ENCODE data around the gene P3R3URF. TPM values are rescaled to one million over a fixed set of nuclear protein-coding genes. Genes with fewer than 3 reads are reported as not detected.

The P3R3URF gene
- not detected in 2 replicates for total RNA-seq

GRCh38 chr1:46176211-46176865 is at the start of gene P3R3URF:
Gene P3R3URF (minus strand): TSS chr1:46176488. CDS start chr1:46176471, 17 bp downstream.

GRCh38 chr1:46197964-46198811 is 21.9 kb upstream of the P3R3URF start, which contains the start of gene POMGNT1:
Gene POMGNT1 (minus strand): TSS chr1:46198434. CDS start chr1:46197821, 613 bp downstream.

GRCh38 chr1:46174448-46175231 is 1.6 kb downstream of the P3R3URF start, which contains the start of gene TSPAN1:
Gene TSPAN1 (plus strand): TSS chr1:46175087. CDS start chr1:46181108, 6,021 bp downstream.

GRCh38 chr1:46132529-46133180 is 43.6 kb downstream of the P3R3URF start, which contains the start of gene PIK3R3:
Gene PIK3R3 (minus strand): TSS chr1:46132629. CDS start chr1:46131952, 677 bp downstream.

Other genes with a start within 250 kb of the P3R3URF start
- gene PIK3R3, start 43.9 kb downstream of the P3R3URF start, total RNA-seq, result 2.4 and 2.6 TPM in 2 replicates
- 26.2 and 29.4 TPM in 2 replicates for gene TSPAN1, start 1.4 kb downstream of the P3R3URF start, total RNA-seq
- 48.4 and 61.0 TPM in 2 replicates for gene POMGNT1, start 21.9 kb upstream of the P3R3URF start, total RNA-seq
- 2.6 and 3.1 TPM in 2 replicates for gene LURAP1, start 26.8 kb upstream of the P3R3URF start, total RNA-seq
- 0.96 and 1.7 TPM in 2 replicates for gene RAD54L, start 71.3 kb upstream of the P3R3URF start, total RNA-seq
- 103 and 117 TPM in 2 replicates for gene LRRC41, start 127.1 kb upstream of the P3R3URF start, total RNA-seq
- 504 and 586 TPM in 2 replicates for gene UQCRH, start 127.2 kb upstream of the P3R3URF start, total RNA-seq
- gene NSUN4, start 164.3 kb upstream of the P3R3URF start, total RNA-seq, result 11.5 and 12.0 TPM in 2 replicates
- gene FAAH, start 217.8 kb upstream of the P3R3URF start, total RNA-seq, result 6.6 and 13.3 TPM in 2 replicates